SU-DHL-6 (cell line): ENCODE measurements around the gene CARD10.

Experiments
- H2AFZ ChIP-seq: fragments of 200-600 bp; sonication (generic); 2 replicates; pipeline ENCODE4 v1.6.1; 2014; ENCODE audit warnings: low read depth, mild to moderate bottlenecking, moderate library complexity, mixed read lengths, antibody characterized with exemption, low read length; ENCODE audit not compliant: severe bottlenecking
- H3F3A ChIP-seq: fragments of 200-600 bp; shearing (Covaris generic); 2 replicates; pipeline ENCODE4 v1.6.0; 2016; ENCODE audit warnings: antibody characterized with exemption, mild to moderate bottlenecking; ENCODE audit not compliant: insufficient read depth
- H3K27ac ChIP-seq: fragments of 200-600 bp; sonication (generic); 2 replicates; pipeline ENCODE4 v1.5.1; 2016; ENCODE audit warnings: low read depth, mild to moderate bottlenecking, low read length, moderate library complexity, mixed read lengths
- H3K27me3 ChIP-seq: fragments of 200-600 bp; sonication (generic), shearing (Covaris generic); 2 replicates; pipeline ENCODE4 v1.6.0; 2014; ENCODE audit warnings: mild to moderate bottlenecking, low read length
- H3K36me3 ChIP-seq: fragments of 200-600 bp; sonication (generic); 2 replicates; pipeline ENCODE4 v1.6.1; 2014; ENCODE audit warnings: mild to moderate bottlenecking, low read length, mixed read lengths
- H3K4me2 ChIP-seq: fragments of 300-600, 200-600 bp; shearing (Covaris generic), sonication (generic); 2 replicates; pipeline ENCODE4 v1.6.0; 2014; ENCODE audit warnings: low read length, low read depth, mild to moderate bottlenecking; ENCODE audit not compliant: poor library complexity, severe bottlenecking
- H3K4me3 ChIP-seq: fragments of 200-600 bp; sonication (generic); 2 replicates; pipeline ENCODE4 v1.5.1; 2014; ENCODE audit warnings: antibody characterized with exemption, low read length, mild to moderate bottlenecking, mixed read lengths; ENCODE audit not compliant: insufficient read depth, poor library complexity, severe bottlenecking
- H3K79me2 ChIP-seq: fragments of 200-600 bp; sonication (generic); 2 replicates; pipeline ENCODE4 v1.6.1; 2014; ENCODE audit warnings: mild to moderate bottlenecking, low read length, moderate library complexity; ENCODE audit not compliant: insufficient read depth
- H3K9ac ChIP-seq: fragments of 200-600 bp; sonication (generic); 2 replicates; pipeline ENCODE4 v1.7.0; 2014; ENCODE audit warnings: mild to moderate bottlenecking, low read length
- H3K9me2 ChIP-seq: fragments of 200-600 bp; sonication (generic); replicated peaks from 2 replicates; pipeline ENCODE4 v1.6.1; 2014; ENCODE audit warnings: low read length; ENCODE audit not compliant: insufficient read depth
- H3K9me3 ChIP-seq: fragments of 200-600 bp; sonication (generic); 2 replicates; pipeline ENCODE4 v1.6.1; 2014; ENCODE audit warnings: low read length, mixed read lengths; ENCODE audit not compliant: insufficient read depth
- H4K20me1 ChIP-seq: fragments of 200-600 bp; sonication (generic); 2 replicates; pipeline ENCODE4 v1.6.1; 2014; ENCODE audit warnings: low read depth, mild to moderate bottlenecking, antibody characterized with exemption, low read length, moderate library complexity, mixed read lengths
- EZH2phosphoT487 ChIP-seq: fragments of 200-600 bp; sonication (generic), shearing (Covaris generic); conservative IDR thresholded peaks from 2 replicates; pipeline ENCODE4 v1.6.1; 2018; ENCODE audit warnings: mild to moderate bottlenecking, antibody characterized with exemption, low read length, moderate library complexity, mixed read lengths
- TF ChIP-seq, protein P1 (sequence below): fragments of 200-600 bp; sonication (generic); IDR thresholded peaks from one replicate; pipeline ENCODE4 v1.5.1; 2017; ENCODE audit warnings: antibody characterized with exemption, mild to moderate bottlenecking, low read length, moderate library complexity; ENCODE audit not compliant: insufficient read depth, poor library complexity, severe bottlenecking

CARD10 gene

DNA sequence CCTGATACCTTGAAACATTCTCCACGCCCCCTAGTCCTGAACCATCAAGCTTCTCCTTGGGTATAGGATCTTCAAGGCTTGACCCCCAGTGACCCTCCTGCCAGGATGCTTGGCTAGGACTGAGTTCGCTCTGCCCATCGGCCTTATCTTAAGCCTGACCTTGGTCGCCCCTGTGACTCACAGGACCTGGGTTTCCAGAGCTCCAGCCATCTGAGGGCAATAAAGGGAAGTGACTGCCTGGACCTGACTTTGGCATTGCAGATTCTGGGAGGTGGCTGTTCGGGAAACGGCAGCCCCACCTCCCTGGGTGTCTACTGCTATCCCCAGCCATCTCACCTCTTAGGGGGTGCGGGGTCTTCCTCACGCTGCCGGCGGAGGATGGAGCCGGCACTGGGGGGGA is 15.4 kb downstream of the CARD10 start:
- H3K27me3 ChIP-seq, result no peaks in the 10 kb centered on the region
- H3K27ac ChIP-seq, result no peak overlapping the region
- no peak for TF ChIP-seq EZH2phosphoT487
- TF ChIP-seq, protein P1, sequence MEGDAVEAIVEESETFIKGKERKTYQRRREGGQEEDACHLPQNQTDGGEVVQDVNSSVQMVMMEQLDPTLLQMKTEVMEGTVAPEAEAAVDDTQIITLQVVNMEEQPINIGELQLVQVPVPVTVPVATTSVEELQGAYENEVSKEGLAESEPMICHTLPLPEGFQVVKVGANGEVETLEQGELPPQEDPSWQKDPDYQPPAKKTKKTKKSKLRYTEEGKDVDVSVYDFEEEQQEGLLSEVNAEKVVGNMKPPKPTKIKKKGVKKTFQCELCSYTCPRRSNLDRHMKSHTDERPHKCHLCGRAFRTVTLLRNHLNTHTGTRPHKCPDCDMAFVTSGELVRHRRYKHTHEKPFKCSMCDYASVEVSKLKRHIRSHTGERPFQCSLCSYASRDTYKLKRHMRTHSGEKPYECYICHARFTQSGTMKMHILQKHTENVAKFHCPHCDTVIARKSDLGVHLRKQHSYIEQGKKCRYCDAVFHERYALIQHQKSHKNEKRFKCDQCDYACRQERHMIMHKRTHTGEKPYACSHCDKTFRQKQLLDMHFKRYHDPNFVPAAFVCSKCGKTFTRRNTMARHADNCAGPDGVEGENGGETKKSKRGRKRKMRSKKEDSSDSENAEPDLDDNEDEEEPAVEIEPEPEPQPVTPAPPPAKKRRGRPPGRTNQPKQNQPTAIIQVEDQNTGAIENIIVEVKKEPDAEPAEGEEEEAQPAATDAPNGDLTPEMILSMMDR, result no peak

DNA sequence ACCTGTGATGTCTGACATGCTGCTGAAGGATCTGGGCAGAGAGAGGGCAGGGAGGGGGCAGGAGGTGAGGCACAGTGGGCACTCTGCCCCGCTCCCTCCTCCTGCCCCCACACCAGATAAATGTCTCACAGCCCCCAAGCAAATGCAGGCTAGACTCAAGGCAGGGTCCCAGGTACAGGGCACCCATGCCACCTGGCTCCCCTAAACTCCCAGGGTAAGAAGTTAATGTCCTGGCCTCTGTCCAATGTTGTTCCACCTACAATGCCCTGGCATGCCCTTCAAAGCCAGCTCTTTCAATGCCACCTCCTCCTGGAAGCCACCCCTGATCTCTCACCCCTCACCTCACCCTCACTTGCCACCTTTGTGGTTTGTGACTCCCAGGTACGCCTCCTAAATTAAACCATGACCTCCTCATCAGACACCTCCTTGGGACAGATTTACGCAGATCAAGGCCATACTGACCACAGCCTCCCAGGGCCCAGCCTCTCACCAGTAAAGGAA is 16.0 kb downstream of the CARD10 start:
- Histone ChIP-seq H3K9me3 (no peaks in the 10 kb centered on the region), H3K9ac (no peak overlapping the region), H4K20me1 (no peaks in the 10 kb centered on the region), H3F3A (no peaks in the 10 kb centered on the region), H3K27ac (no peak overlapping the region), H2AFZ (no peak overlapping the region), H3K4me3 (no peak overlapping the region), H3K27me3 (no peaks in the 10 kb centered on the region), H3K4me2 (no peak overlapping the region), H3K36me3 (no peaks in the 10 kb centered on the region), H3K79me2 (no peaks in the 10 kb centered on the region), H3K9me2 (no peaks in the 10 kb centered on the region)
- TF ChIP-seq EZH2phosphoT487, result no peak
- TF ChIP-seq, protein P1, result no peak

More for the DNA sequence above, 15.4 kb downstream of the CARD10 start:
- H3K79me2 ChIP-seq, result no peaks in the 10 kb centered on the region
- no peak overlapping the region for H3K9ac ChIP-seq
- no peaks in the 10 kb centered on the region for H3K9me3 ChIP-seq
- H3K9me2 ChIP-seq, result no peaks in the 10 kb centered on the region
- no peaks in the 10 kb centered on the region for H3F3A ChIP-seq
- no peak overlapping the region for H3K4me3 ChIP-seq
- no peak overlapping the region for H2AFZ ChIP-seq
- no peaks in the 10 kb centered on the region for H4K20me1 ChIP-seq
- H3K36me3 ChIP-seq, result no peaks in the 10 kb centered on the region
- no peak overlapping the region for H3K4me2 ChIP-seq

DNA sequence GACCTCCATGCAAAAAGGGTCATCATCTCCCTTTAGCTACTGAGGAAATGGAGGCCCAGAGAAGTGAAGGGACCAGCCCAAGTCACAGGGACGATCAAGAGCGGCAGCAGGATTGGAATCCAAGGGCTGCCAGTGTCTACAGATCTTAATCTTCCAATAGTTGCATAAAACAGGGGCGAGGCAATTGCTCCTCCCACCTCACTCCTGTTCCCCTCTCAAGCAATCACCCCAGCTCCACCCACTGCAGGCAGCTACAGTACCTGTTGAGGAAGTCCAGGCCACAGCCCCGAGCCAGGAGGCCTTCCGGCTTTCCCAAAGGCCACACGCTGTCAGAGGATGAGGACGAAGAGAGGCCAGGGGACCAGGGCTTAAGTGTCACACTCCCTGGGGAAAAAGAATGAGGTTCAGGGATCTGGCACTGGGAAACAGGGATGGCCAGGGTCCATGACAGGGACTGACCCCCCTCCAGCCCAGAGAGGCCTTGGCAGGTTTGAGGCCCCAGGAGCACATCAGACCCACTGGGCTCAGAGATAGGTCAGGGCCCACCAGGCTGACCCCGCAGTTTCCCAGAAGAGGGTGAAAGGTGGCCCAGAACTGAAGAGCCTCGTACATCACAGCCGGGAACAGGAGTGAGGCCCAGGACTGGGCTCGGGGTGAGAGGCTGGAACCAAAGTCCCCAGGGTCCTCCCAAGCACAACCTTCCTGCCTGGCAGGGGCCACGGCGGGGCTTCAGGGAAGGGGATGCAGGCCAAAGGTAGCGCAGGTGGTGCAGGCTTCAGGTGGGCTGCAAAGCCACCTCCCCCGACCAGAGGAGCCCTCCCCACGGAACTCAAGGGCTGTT is 16.7 kb downstream of the CARD10 start:
- H3K4me2 ChIP-seq, result no peak overlapping the region
- H3K27ac ChIP-seq, result no peak overlapping the region
- no peak overlapping the region for H2AFZ ChIP-seq

More for the DNA sequence above, 16.7 kb downstream of the CARD10 start:
- TF ChIP-seq EZH2phosphoT487, result no peak
- TF ChIP-seq, protein P1, result no peak
- Histone ChIP-seq H3K36me3 (no peaks in the 10 kb centered on the region), H3K9ac (no peak overlapping the region), H3K9me2 (no peaks in the 10 kb centered on the region), H3F3A (no peaks in the 10 kb centered on the region), H4K20me1 (no peaks in the 10 kb centered on the region), H3K79me2 (no peaks in the 10 kb centered on the region), H3K27me3 (no peaks in the 10 kb centered on the region), H3K9me3 (no peaks in the 10 kb centered on the region), H3K4me3 (no peak overlapping the region)
